Fibroblast of pulmonary artery (primary cell): ENCODE data around the gene POMT1.

ENCODE experiments used
- DNase-seq: peaks from one replicate; pipeline ENCODE4 v3.0.0-alpha.2; 2010; ENCODE audit warnings: low read depth
- H3K4me3 ChIP-seq: replicated peaks from 2 replicates; pipeline ENCODE4 v1.5.1; 2011; ENCODE audit warnings: low read depth, mild to moderate bottlenecking, control low read depth, low read length, moderate library complexity
- CTCF ChIP-seq: IDR thresholded peaks from 2 replicates; pipeline ENCODE4 v1.5.1; 2011; ENCODE audit warnings: mild to moderate bottlenecking, control low read depth, low read length, inconsistent platforms; ENCODE audit errors: missing control alignments

The POMT1 gene

GRCh38 chr9:131481441-131482342, 21.0 kb upstream of the POMT1 start:
- no peak overlapping the region for H3K4me3 ChIP-seq
- DNase-seq: no peak
- no peak for TF ChIP-seq CTCF

- no peak overlapping the region for H3K4me3 ChIP-seq
- TF ChIP-seq CTCF: no peak
- no peak for DNase-seq
These were observed 20.2 kb upstream of the POMT1 start for GRCh38 chr9:131482343-131483006.

GRCh38 chr9:131483319-131484050, 19.2 kb upstream of the POMT1 start:
- no peak overlapping the region for H3K4me3 ChIP-seq
- DNase-seq: no peak
- no peak for TF ChIP-seq CTCF

- no peak for DNase-seq
- no peak for TF ChIP-seq CTCF
- no peak overlapping the region for H3K4me3 ChIP-seq
These were observed 18.7 kb upstream of the POMT1 start for GRCh38 chr9:131484051-131484445.

- no peak for DNase-seq
- no peak for TF ChIP-seq CTCF
- H3K4me3 ChIP-seq: no peak overlapping the region
These were observed 18.0 kb upstream of the POMT1 start for GRCh38 chr9:131484560-131485185.

- no peak for TF ChIP-seq CTCF
- no peak overlapping the region for H3K4me3 ChIP-seq
- no peak for DNase-seq
These were observed 17.5 kb upstream of the POMT1 start for GRCh38 chr9:131485206-131485605.
